SIG-M5 treated with dmso at 0.1 percent for 504 hours (cell line): Measurements from ENCODE around the gene SLAMF9.

Source experiments
- DNase-seq: peaks from one replicate; lab custom pipeline; 2025; ENCODE audit not compliant: unreplicated experiment; lab: John Stamatoyannopoulos, UW

Gene SLAMF9

GRCh38 chr1:159902541-159902940, 51.5 kb downstream of the SLAMF9 start:
- peak; percentile 68 for DNase-seq
